ENCODE measurements around the gene MIDN. TPM values are rescaled to one million over a fixed set of nuclear protein-coding genes. Genes with fewer than 3 reads are reported as not detected.

MIDN gene
- total RNA-seq, 2 experiments from 2014 or later: 58.0 to 65.7 TPM

GRCh38 chr19:1223018-1223855, 25.1 kb upstream of the MIDN start:
- H3K27me3 Mint-ChIP-seq: no peaks in the 10 kb centered on the region

GRCh38 chr19:1224047-1224825, 24.1 kb upstream of the MIDN start:
- no peaks in the 10 kb centered on the region for H3K4me1 Mint-ChIP-seq
- DNase-seq: no peak
- H3K27ac Mint-ChIP-seq: no peak overlapping the region
- no peaks in the 10 kb centered on the region for H3K9me3 Mint-ChIP-seq
- H3K27me3 Mint-ChIP-seq: no peaks in the 10 kb centered on the region
- no peak overlapping the region for H3K4me3 Mint-ChIP-seq
- CTCF ChIA-PET: interaction anchor here (0.8 to 1.0 kb wide), 3 partner anchors 12 to 159 kb away, joined by 3 to 4 read pairs (median 4); no protein-coding TSS in a partner anchor
- peaks cover 3% of the 10 kb centered on the region for H3K36me3 Mint-ChIP-seq (ENCODE audit: low read depth)
- POLR2A ChIA-PET: no interaction called here

More at GRCh38 chr19:1223018-1223855, 25.1 kb upstream of the MIDN start:
- POLR2A ChIA-PET: no interaction called here
- Mint-ChIP-seq H3K36me3 (ENCODE audit: low read depth) (peaks cover 3% of the 10 kb centered on the region), H3K27ac (no peak overlapping the region), H3K4me3 (no peak overlapping the region), H3K9me3 (no peaks in the 10 kb centered on the region), H3K4me1 (no peaks in the 10 kb centered on the region)
- DNase-seq: peak; percentile 41
- CTCF ChIA-PET: interaction anchor here (0.5 to 2.7 kb wide), 5 partner anchors 9 to 158 kb away, joined by 4 to 11 read pairs (median 4); no protein-coding TSS in a partner anchor

- ChIA-PET CTCF (interaction anchor here (1.0 to 1.3 kb wide), 2 partner anchors 16 to 20 kb away, joined by 3 to 4 read pairs; no protein-coding TSS in a partner anchor), POLR2A (no interaction called here)
Observed at GRCh38 chr19:1224847-1225246, 23.5 kb upstream of the MIDN start.

GRCh38 chr19:1225440-1226226, 22.8 kb upstream of the MIDN start:
- H3K27ac Mint-ChIP-seq: peak overlapping the region; percentile 31
- no peaks in the 10 kb centered on the region for H3K9me3 Mint-ChIP-seq
- POLR2A ChIA-PET: no interaction called here
- CTCF ChIA-PET: interaction anchor here (1.0 to 1.3 kb wide), 4 partner anchors 8 to 456 kb away, joined by 3 to 4 read pairs (median 3); no protein-coding TSS in a partner anchor
- H3K36me3 Mint-ChIP-seq (ENCODE audit: low read depth): peaks cover 3% of the 10 kb centered on the region
- no peak overlapping the region for H3K4me3 Mint-ChIP-seq
- no peaks in the 10 kb centered on the region for H3K27me3 Mint-ChIP-seq
- DNase-seq: no peak
- H3K4me1 Mint-ChIP-seq: no peaks in the 10 kb centered on the region

More at GRCh38 chr19:1224847-1225246, 23.5 kb upstream of the MIDN start:
- H3K27ac Mint-ChIP-seq: no peak overlapping the region
- H3K36me3 Mint-ChIP-seq (ENCODE audit: low read depth): peaks cover 3% of the 10 kb centered on the region
- no peak overlapping the region for H3K4me3 Mint-ChIP-seq
- DNase-seq: no peak
- H3K9me3 Mint-ChIP-seq: no peaks in the 10 kb centered on the region
- H3K4me1 Mint-ChIP-seq: no peaks in the 10 kb centered on the region
- no peaks in the 10 kb centered on the region for H3K27me3 Mint-ChIP-seq

- H3K27me3 Mint-ChIP-seq: no peaks in the 10 kb centered on the region
- DNase-seq: no peak
- no peaks in the 10 kb centered on the region for H3K4me1 Mint-ChIP-seq
- H3K4me3 Mint-ChIP-seq: no peak overlapping the region
- no peak overlapping the region for H3K27ac Mint-ChIP-seq
- CTCF ChIA-PET: interaction anchor here (1.1 kb wide), 2 partner anchors 9 to 456 kb away, joined by 3 read pairs; no protein-coding TSS in a partner anchor
- H3K9me3 Mint-ChIP-seq: no peaks in the 10 kb centered on the region
- POLR2A ChIA-PET: no interaction called here
- no peaks in the 10 kb centered on the region for H3K36me3 Mint-ChIP-seq (ENCODE audit: low read depth)
Observed at GRCh38 chr19:1226227-1226518, 22.2 kb upstream of the MIDN start.

GRCh38 chr19:1226522-1227303, 21.7 kb upstream of the MIDN start:
- Mint-ChIP-seq H3K27ac (no peak overlapping the region), H3K36me3 (ENCODE audit: low read depth) (no peaks in the 10 kb centered on the region), H3K4me1 (no peaks in the 10 kb centered on the region)

GRCh38 chr19:1227304-1228054, 20.9 kb upstream of the MIDN start:
- DNase-seq: no peak
- no peaks in the 10 kb centered on the region for H3K9me3 Mint-ChIP-seq
- no peaks in the 10 kb centered on the region for H3K4me1 Mint-ChIP-seq
- no peaks in the 10 kb centered on the region for H3K36me3 Mint-ChIP-seq (ENCODE audit: low read depth)
- no peak overlapping the region for H3K4me3 Mint-ChIP-seq
- H3K27ac Mint-ChIP-seq: no peak overlapping the region
- CTCF ChIA-PET: interaction anchor here (1.5 kb wide), 1 partner anchor 39 kb away, joined by 3 read pairs; no protein-coding TSS in a partner anchor
- POLR2A ChIA-PET: no interaction called here
- H3K27me3 Mint-ChIP-seq: no peaks in the 10 kb centered on the region

More at GRCh38 chr19:1226522-1227303, 21.7 kb upstream of the MIDN start:
- Mint-ChIP-seq H3K27me3 (no peaks in the 10 kb centered on the region), H3K4me3 (no peak overlapping the region), H3K9me3 (no peaks in the 10 kb centered on the region)
- ChIA-PET POLR2A (no interaction called here), CTCF (interaction anchor here (1.1 to 1.5 kb wide), 2 partner anchors 10 to 40 kb away, joined by 3 read pairs; no protein-coding TSS in a partner anchor)
- DNase-seq: no peak

GRCh38 chr19:1228161-1228957, 20.0 kb upstream of the MIDN start:
- Mint-ChIP-seq H3K4me1 (no peaks in the 10 kb centered on the region), H3K27ac (no peak overlapping the region), H3K4me3 (no peak overlapping the region), H3K9me3 (no peaks in the 10 kb centered on the region), H3K36me3 (ENCODE audit: low read depth) (no peaks in the 10 kb centered on the region), H3K27me3 (no peaks in the 10 kb centered on the region)
- no peak for DNase-seq
- ChIA-PET CTCF (interaction anchor here (1.5 kb wide), 1 partner anchor 38 kb away, joined by 3 read pairs; no protein-coding TSS in a partner anchor), POLR2A (no interaction called here)

GRCh38 chr19:1229056-1229923, 19.1 kb upstream of the MIDN start:
- H3K27ac Mint-ChIP-seq: no peak overlapping the region
- ChIA-PET POLR2A (no interaction called here), CTCF (interaction anchor here (1.2 kb wide), 1 partner anchor 15 kb away, joined by 3 read pairs; no protein-coding TSS in a partner anchor)
- no peaks in the 10 kb centered on the region for H3K4me1 Mint-ChIP-seq
- H3K9me3 Mint-ChIP-seq: no peaks in the 10 kb centered on the region
- no peak overlapping the region for H3K4me3 Mint-ChIP-seq
- H3K36me3 Mint-ChIP-seq (ENCODE audit: low read depth): no peaks in the 10 kb centered on the region
- DNase-seq: no peak
- no peaks in the 10 kb centered on the region for H3K27me3 Mint-ChIP-seq
